Adrenal gland (tissue), 12 donors: ENCODE measurements around the gene MATR3. TPM values are rescaled to one million over a fixed set of nuclear protein-coding genes. Genes with fewer than 3 reads are reported as not detected.
"Not testable (repeated sequence)": the region's sequence is repeated elsewhere in the genome, so short reads cannot be mapped to it uniquely, and the experiment has no call there.

Experiments used
- DNase-seq, 7 donors: peaks; one replicate each; pipeline ENCODE4 v3.0.0-alpha.2; 2019 to 2020
- H3K27ac ChIP-seq, 5 donors: fragments of 200-600 bp; sonication (generic) in 4 of 5; 1 replicate in 3 of 5; 2 replicates in 2 of 5; pipeline versions ENCODE4 v1.5.1 to v1.8.0; 2016 to 2020; ENCODE audit warnings: mild to moderate bottlenecking in 1 of 5
- H3K27me3 ChIP-seq: fragments of 200-600 bp; 2 replicates; pipeline ENCODE4 v1.8.0; 2021
- H3K36me3 ChIP-seq, 2 donors: fragments of 200-600 bp; replicated peaks in 1 of 2; 1 replicate in 1 of 2; 2 replicates in 1 of 2; pipeline versions ENCODE4 v1.5.1 to v1.8.0; 2018 to 2022
- H3K4me1 ChIP-seq, 2 donors: fragments of 200-600 bp; replicated peaks in 1 of 2; 1 replicate in 1 of 2; 2 replicates in 1 of 2; pipeline versions ENCODE4 v1.5.1 to v1.8.0; 2018 to 2021
- H3K4me3 ChIP-seq, 4 donors: fragments of 200-600 bp; sonication (generic) in 3 of 4; one replicate each; pipeline ENCODE4 v1.5.1; 2016 to 2018
- H3K9me3 ChIP-seq, 3 donors: fragments of 200-600 bp; sonication (generic) in 1 of 3; replicated peaks in 1 of 3; 1 replicate in 2 of 3; 2 replicates in 1 of 3; pipeline versions ENCODE4 v1.5.1 to v1.8.0; 2016 to 2021
- POLR2A ChIP-seq, 2 donors: fragments of 450-650 bp; IDR thresholded peaks; one replicate each; pipeline ENCODE4 v1.6.1; 2017; ENCODE audit warnings: antibody characterized with exemption in 2 of 2, mild to moderate bottlenecking in 2 of 2, moderate library complexity in 1 of 2
- WGBS, 4 donors: extraction: QIAGEN DNeasy Blood & Tissue Kit in 2 of 4; methylation state at CpG; one replicate each; pipeline versions ENCODE4 v1.1.5 to v1.1.7; 2013 to 2017; 5-methylcytosine and 5-hydroxymethylcytosine counted together
- intact Hi-C, 2 donors: fragments of 100-400 bp; cut with DNase I; formaldehyde crosslinking; loops; one replicate each; pipeline versions ENCODE4 v1.14.1 to v1.15.0; 2022 to 2023
- polyA plus RNA-seq, 3 donors: library from polyadenylated mRNA; stranded (reverse); fragments of 200-250 nt in 2 of 3; fragments of 350-450 nt in 1 of 3; fragmentation: Illumina TruSeq in 1 of 3; extraction: RNeasy Lipid Tissue Mini Kit (QIAGEN cat#74804) in 1 of 3; gene quantifications; one replicate each; pipeline ENCODE4 v1.2.3, GENCODE V29; 2013 to 2014
- total RNA-seq, 9 donors: library from RNA; depleted of rRNA in 4 of 9; stranded (reverse); fragments of >200 nt in 4 of 9; fragments of 120-200 nt in 1 of 9; fragmentation: NEBNext Ultra II Directional in 1 of 9; extraction: Animal tissue kit (Norgen Biotek cat#: 25700) in 1 of 9; gene quantifications; one replicate each; pipeline versions ENCODE4 v1.1.0 to v1.2.4, GENCODE V29; 2013 to 2023
- TF ChIP-seq, protein P1 (sequence below), 6 experiments: fragments of 450-650 bp in 4 of 6; fragments of 200-600 bp in 2 of 6; sonication (generic) in 1 of 6; IDR thresholded peaks; 1 replicate in 5 of 6; 2 replicates in 1 of 6; pipeline versions ENCODE4 v1.5.1 to v1.8.0; 2016 to 2021; ENCODE audit warnings: antibody characterized with exemption in 6 of 6, mild to moderate bottlenecking in 2 of 6, moderate library complexity in 1 of 6
- donor health status: healthy with polysubstance abuse.
- donor health status: Bipolar disorder and iron deficiency.
- donor health status: DM: yes; HTN: yes; CAD: no.
- donor health status: DM: no; HTN: no; CAD: no.
- donor health status: DM: no; HTN: no; CAD: no.
- donor health status: DM: yes; HTN: yes; CAD: no.

Gene MATR3
- total and polyA plus RNA-seq, 12 donors, result 99.4 to 324 (median 176) TPM

DNA sequence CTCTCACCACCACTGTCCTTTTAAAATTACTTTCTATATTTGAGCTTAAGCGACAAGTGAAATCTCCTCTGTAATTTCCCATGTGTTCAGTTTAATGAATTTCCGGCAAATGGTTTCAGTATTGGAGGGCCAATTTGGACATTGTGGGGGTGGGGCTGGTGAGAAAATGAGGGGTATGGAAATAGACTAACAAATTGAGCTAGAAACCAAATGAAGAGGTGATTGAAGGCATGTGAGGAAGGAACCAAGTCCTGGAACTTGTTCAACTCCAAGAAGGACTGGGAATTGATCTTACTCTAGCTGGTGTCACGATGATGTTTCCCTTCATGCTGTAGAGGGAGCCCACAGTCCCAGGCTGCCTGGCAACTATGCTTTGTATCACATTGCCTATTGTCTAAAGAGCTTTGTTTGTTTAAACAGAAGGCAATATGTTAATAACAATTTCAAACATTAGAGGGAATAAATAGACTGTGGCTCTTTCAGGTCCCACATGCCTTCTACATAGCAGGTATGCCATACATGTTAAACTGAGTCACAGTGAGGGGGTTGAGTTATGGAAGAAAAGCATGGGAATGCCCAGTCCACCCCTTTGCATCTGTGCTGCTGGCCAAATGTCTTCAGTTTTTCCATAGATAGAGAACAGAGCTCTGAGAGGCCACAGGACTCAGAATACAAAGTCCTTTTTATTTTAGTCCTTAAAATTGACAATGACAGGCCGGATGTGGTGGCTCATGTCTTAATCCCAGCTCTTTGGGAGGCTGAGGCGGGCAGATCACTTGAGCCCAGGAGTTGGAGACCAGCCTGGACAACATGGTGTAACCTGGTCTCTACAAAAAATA, 25.0 kb upstream of the MATR3 start:
- Histone ChIP-seq H3K27ac (peak overlapping the region in 4 of 5 donors; percentile 3 to 56 (median 26)), H3K4me1 (peaks cover 20 to 21% of the 10 kb centered on the region in 2 donors), H3K27me3 (no peaks in the 10 kb centered on the region), H3K4me3 (no peak overlapping the region), H3K36me3 (no peaks in the 10 kb centered on the region), H3K9me3 (no peaks in the 10 kb centered on the region)
- intact Hi-C loops, result loop anchor here (10.0 kb wide), 2 partner anchors 624 to 684 kb away; no protein-coding TSS in a partner anchor
- WGBS, 4 donors, result 61 to 72% (median 67%) methylated on average over 5 of the region's 5 CpGs
- DNase-seq, result no peak
- TF ChIP-seq, protein P1, sequence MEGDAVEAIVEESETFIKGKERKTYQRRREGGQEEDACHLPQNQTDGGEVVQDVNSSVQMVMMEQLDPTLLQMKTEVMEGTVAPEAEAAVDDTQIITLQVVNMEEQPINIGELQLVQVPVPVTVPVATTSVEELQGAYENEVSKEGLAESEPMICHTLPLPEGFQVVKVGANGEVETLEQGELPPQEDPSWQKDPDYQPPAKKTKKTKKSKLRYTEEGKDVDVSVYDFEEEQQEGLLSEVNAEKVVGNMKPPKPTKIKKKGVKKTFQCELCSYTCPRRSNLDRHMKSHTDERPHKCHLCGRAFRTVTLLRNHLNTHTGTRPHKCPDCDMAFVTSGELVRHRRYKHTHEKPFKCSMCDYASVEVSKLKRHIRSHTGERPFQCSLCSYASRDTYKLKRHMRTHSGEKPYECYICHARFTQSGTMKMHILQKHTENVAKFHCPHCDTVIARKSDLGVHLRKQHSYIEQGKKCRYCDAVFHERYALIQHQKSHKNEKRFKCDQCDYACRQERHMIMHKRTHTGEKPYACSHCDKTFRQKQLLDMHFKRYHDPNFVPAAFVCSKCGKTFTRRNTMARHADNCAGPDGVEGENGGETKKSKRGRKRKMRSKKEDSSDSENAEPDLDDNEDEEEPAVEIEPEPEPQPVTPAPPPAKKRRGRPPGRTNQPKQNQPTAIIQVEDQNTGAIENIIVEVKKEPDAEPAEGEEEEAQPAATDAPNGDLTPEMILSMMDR (IDR thresholded peaks at IDR 0.05), result no peak
- TF ChIP-seq POLR2A (IDR thresholded peaks at IDR 0.05), result no peak

DNA sequence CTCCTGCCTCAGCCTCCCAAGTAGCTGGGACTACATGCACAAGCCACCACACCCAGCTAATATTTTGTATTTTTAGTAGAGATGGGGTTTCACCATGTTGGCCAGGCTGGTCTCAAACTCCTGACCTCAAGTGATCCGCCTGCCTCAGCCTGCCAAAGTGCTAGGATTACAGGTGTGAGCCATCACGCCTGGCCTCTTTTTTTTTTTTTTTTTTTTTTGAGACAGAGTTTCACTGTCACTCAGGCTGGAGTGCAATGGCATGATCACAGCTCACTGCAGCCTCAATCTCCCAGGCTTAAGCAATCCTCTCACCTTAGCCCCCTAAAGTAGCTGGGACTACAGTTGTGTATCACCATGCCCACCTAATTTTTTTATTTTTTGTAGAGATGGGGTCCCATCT, 22.8 kb upstream of the MATR3 start:
- 85 to 100% (median 88%) methylated on average over 1 to 2 of the region's 2 CpGs for WGBS, 4 donors
- intact Hi-C loops, result not testable (repeated sequence)

DNA sequence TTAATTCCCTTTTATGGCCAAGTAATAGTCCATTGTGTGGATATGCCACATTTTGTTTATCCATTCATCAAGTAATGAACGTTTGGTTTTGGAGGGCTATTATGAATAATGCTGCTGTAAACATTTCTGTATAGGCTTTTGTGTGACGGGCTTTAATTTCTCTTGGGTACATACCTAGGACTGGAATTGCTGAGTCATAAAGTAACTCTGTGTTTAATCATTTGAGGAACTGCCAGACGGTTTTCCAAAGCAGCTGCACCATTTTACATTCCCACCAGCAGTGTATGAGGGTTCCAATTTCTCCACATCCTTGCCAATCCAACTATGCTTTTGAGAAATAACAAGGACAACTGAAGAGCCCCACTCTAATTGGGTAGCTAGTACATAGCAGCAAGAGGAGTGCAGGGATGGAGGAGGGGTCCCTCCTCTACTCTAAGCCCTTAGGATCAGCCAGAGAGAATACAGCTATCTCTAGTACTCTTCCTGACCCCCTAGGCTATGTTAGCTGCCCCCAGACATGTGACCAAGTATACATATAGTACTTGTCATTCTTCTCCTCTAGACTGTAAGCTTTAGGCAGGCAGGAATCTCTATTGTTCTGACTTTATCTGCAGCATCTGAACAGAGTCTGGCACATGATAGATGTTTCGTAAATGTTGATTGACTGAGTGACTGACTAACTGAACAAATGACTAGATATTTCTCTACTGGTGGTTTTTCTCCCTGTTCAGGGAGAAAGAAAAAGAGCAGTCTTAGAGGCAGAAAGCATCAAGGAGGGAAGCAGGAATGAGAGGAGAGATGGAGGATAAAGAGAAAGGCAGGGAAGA, 22.1 kb upstream of the MATR3 start:
- Histone ChIP-seq H3K4me1 (peaks cover 28 to 38% of the 10 kb centered on the region in 2 donors), H3K27ac (peak overlapping the region in 4 of 5 donors; percentile 17 to 72 (median 44)), H3K36me3 (no peaks in the 10 kb centered on the region), H3K4me3 (no peak overlapping the region), H3K9me3 (no peaks in the 10 kb centered on the region), H3K27me3 (no peaks in the 10 kb centered on the region)
- intact Hi-C loops, result no loop called here
- 30 to 45% (median 38%) methylated on average over 4 of the region's 4 CpGs for WGBS, 4 donors
- peak in 1 of 7 donors; percentile 35 for DNase-seq
- no peak for TF ChIP-seq POLR2A (IDR thresholded peaks at IDR 0.05)
- TF ChIP-seq, protein P1 (IDR thresholded peaks at IDR 0.05), result no peak

More for the DNA sequence above, 22.8 kb upstream of the MATR3 start:
- H3K4me3 ChIP-seq, DNase-seq, H3K9me3 ChIP-seq, H3K27me3 ChIP-seq, H3K36me3 ChIP-seq: not testable (repeated sequence)
- peak overlapping the region in 3 of 5 donors; percentile 17 to 72 (median 44) for H3K27ac ChIP-seq
- H3K4me1 ChIP-seq, result peaks cover 28 to 37% of the 10 kb centered on the region in 2 donors

DNA sequence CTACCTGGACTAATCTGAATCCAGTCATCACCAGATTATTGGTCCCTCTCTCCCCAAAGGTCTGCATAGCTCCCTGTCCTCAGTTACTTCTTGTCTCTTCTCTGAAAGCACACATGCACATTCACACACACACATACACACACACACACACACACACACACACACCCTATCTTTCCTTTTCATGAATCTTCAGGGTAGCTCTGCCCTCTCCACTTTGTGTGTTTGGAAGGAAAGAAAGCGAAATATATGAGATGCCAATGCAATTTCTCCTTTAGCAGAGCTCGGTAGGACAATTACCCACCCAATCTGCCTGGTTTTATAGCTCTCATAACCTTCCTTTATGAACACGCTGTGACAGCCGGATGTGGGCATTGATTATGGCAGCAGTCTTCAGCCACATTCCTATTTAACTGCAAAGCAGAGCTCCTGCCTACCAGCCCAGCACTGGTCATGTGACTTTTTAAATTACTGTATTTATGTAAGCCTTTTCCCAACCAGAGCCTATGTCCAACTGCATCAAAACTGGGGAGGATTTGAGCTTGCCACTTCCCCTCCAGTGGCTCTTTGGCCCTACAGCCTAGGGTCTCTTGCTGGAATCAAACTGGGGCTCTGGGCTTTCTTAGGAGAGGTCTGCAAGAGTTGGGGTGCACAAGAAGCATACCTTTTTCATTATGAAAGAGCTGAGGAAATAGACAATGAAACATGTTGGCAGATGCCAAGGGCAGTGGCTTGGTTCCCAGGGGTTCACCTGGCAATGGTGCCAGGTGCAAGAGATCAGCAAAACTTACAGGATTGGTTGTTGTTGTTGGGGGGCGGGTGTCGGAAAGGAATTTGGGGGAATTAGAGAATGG, 20.8 kb upstream of the MATR3 start:
- DNase-seq, result peak in 1 of 7 donors; percentile 51
- WGBS, 4 donors, result 79 to 90% (median 84%) methylated on average over 6 of the region's 6 CpGs
- no peaks in the 10 kb centered on the region for H3K9me3 ChIP-seq
- peak overlapping the region in 1 of 4 donors; percentile 57 for H3K4me3 ChIP-seq
- H3K27ac ChIP-seq, result peak overlapping the region; percentile 41 to 90 (median 76)
- no peaks in the 10 kb centered on the region for H3K36me3 ChIP-seq
- TF ChIP-seq, protein P1 (IDR thresholded peaks at IDR 0.05), result no peak
- TF ChIP-seq POLR2A (IDR thresholded peaks at IDR 0.05), result no peak
- intact Hi-C loops, result no loop called here
- peaks cover 28 to 38% of the 10 kb centered on the region in 2 donors for H3K4me1 ChIP-seq
- no peaks in the 10 kb centered on the region for H3K27me3 ChIP-seq
